IMR-90 (cell line): ENCODE results near the gene KDM5B.

Experiments
- BHLHE40 ChIP-seq: fragments of 150-350 bp; IDR thresholded peaks from 2 replicates; pipeline ENCODE4 v1.6.1; 2016; ENCODE audit warnings: mild to moderate bottlenecking, low read depth, low read length
- CEBPB ChIP-seq: IDR thresholded peaks from 2 replicates; pipeline ENCODE4 v1.6.1; 2012; ENCODE audit warnings: low read depth, low read length, improper control_type of control experiment
- CTCF ChIP-seq: conservative IDR thresholded peaks from 2 replicates; pipeline ENCODE4 v1.5.1; 2012; ENCODE audit warnings: mild to moderate bottlenecking, low read depth, low read length, improper control_type of control experiment
- ELK1 ChIP-seq: fragments of 150-350 bp; IDR thresholded peaks from 2 replicates; pipeline ENCODE4 v1.6.1; 2016; ENCODE audit warnings: low read depth, mild to moderate bottlenecking, low read length, moderate library complexity, borderline replicate concordance
- MAFK ChIP-seq: IDR thresholded peaks from 2 replicates; pipeline ENCODE4 v1.6.1; 2012; ENCODE audit warnings: low read depth, low read length, improper control_type of control experiment
- MAZ ChIP-seq: IDR thresholded peaks from 2 replicates; pipeline ENCODE4 v1.6.1; 2012; ENCODE audit warnings: low read depth, mild to moderate bottlenecking, low read length, improper control_type of control experiment, moderate library complexity, borderline replicate concordance
- MXI1 ChIP-seq: IDR thresholded peaks from 2 replicates; pipeline ENCODE4 v1.6.1; 2012; ENCODE audit warnings: low read depth, mild to moderate bottlenecking, low read length, moderate library complexity, borderline replicate concordance
- POLR2A ChIP-seq: IDR thresholded peaks from 2 replicates; pipeline ENCODE4 v1.6.1; 2012; ENCODE audit warnings: mild to moderate bottlenecking, low read depth, low read length
- RAD21 ChIP-seq: IDR thresholded peaks from 2 replicates; pipeline ENCODE4 v1.6.1; 2012; ENCODE audit warnings: low read length, improper control_type of control experiment
- RCOR1 ChIP-seq: IDR thresholded peaks from 2 replicates; pipeline ENCODE4 v1.6.1; 2012; ENCODE audit warnings: mild to moderate bottlenecking, low read length, improper control_type of control experiment; ENCODE audit not compliant: insufficient replicate concordance
- RFX5 ChIP-seq: IDR thresholded peaks from 2 replicates; pipeline ENCODE4 v1.8.0; 2012; ENCODE audit warnings: low read depth, mild to moderate bottlenecking, low read length, moderate library complexity
- SMC3 ChIP-seq: fragments of 150-350 bp; IDR thresholded peaks from 2 replicates; pipeline ENCODE4 v1.6.1; 2016; ENCODE audit warnings: low read depth, mild to moderate bottlenecking, antibody characterized with exemption, low read length, moderate library complexity
- USF2 ChIP-seq: fragments of 150-350 bp; IDR thresholded peaks from 2 replicates; pipeline ENCODE4 v1.6.1; 2017; ENCODE audit warnings: mild to moderate bottlenecking, antibody characterized with exemption, low read length, low read depth

- TF ChIP-seq CEBPB (no peak), CTCF (no peak), RFX5 (no peak), POLR2A (peak; percentile 94), ELK1 (no peak), BHLHE40 (0 out of 2 replicates have a peak, but pooled peaks have one; percentile 7), MAZ (peak; percentile 79), MXI1 (peak; percentile 8; the same call in 1 of the 2 replicates), RCOR1 (no peak), RAD21 (no peak), USF2 (no peak), SMC3 (no peak), MAFK (no peak)
These were observed at the start of gene KDM5B for GRCh38 chr1:202807926-202808757.
